Measurements from ENCODE around the gene KRT14. TPM values are rescaled to one million over a fixed set of nuclear protein-coding genes. Genes with fewer than 3 reads are reported as not detected.

Gene KRT14
- polyA plus RNA-seq, 1 experiment: 0.11 TPM

DNA sequence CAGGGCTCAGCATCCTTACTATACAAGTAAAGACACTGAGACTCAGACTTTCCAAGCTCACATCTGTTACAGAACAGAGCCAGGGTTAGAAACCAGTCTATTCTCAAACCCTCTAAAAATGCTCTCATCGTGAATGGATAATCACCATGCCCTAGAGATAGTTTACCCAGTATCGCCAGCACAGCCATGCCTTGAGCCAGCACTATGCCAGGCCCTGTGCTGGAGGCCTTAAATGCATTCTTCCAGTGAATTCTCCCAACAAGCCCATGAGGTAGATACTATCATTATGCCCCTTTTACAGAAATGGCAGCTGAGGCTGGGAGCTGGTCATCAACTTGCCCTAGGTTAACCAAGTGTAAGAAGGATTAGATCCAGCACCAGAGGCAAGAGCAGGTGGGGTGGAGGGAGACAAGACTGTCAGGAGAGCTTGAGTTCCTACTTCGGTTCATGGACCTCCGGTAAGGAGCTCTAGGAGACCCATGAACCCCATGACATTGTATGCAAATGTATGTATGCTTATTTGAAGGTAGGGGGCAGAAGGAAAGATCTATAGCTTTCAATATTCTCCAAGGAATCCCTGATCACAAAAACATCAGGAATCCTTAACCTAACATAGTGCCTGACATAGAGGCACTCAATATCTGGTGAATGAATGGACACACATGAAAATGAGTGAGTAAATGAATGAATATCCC, 5.2 kb downstream of the KRT14 start:
- DNase-seq (ENCODE audit: low read depth): no peak
- Histone ChIP-seq H3K27me3 (ENCODE audit: control insufficient read depth, insufficient read depth, low read length) (peaks cover 4% of the 10 kb centered on the region; the same call in 1 of the 2 replicates), H3K36me3 (ENCODE audit: control insufficient read depth, insufficient read depth, low read length) (no peaks in the 10 kb centered on the region), H3K4me3 (ENCODE audit: low read depth, low read length) (no peak overlapping the region)
- POLR2A ChIA-PET: no interaction called here
- CTCF ChIA-PET: interaction anchor here (0.7 to 6.2 kb wide), 5 partner anchors 10 to 67 kb away, joined by 3 to 22 read pairs (median 8); no protein-coding TSS in a partner anchor
- no peak for TF ChIP-seq CTCF (IDR thresholded peaks at IDR 0.05; ENCODE audit: insufficient read depth, low read depth, low read length)

DNA sequence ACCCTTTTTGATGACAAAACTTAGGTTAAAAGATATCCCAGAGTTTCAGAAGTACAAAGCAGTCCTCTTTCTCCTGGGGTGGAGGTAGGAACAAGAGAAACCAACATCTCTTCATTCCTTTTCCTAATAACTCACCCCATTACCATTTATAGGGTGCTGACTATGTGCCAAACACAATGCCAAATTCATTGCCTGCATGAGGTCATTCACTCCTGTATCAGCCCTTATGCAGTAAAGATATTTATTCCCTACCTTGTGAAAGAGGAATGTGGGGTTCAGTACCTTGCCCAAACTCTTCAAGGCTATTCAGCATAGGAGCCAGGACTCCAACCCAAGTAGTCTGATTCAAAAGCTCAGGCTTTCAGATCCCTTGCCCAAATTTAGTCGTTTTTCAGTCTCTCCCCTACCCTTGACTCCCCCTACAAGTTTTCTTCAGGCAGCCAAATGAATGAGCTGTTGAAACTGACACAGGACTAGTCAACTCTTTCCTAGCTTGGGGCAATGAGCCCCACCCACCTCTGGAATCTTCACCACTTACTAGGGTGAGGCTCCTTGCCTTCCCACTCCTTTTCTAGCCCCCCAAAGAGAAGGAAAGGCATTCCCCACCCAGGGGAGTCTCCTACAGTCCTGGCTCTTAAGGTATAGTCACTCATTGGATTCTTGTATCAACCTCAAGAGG, 5.9 kb downstream of the KRT14 start:
- Histone ChIP-seq H3K27me3 (ENCODE audit: control insufficient read depth, insufficient read depth, low read length) (peaks cover 4% of the 10 kb centered on the region; the same call in 1 of the 2 replicates), H3K4me3 (ENCODE audit: low read depth, low read length) (no peak overlapping the region), H3K36me3 (ENCODE audit: control insufficient read depth, insufficient read depth, low read length) (no peaks in the 10 kb centered on the region)
- DNase-seq (ENCODE audit: low read depth): no peak
- TF ChIP-seq CTCF (IDR thresholded peaks at IDR 0.05; ENCODE audit: insufficient read depth, low read depth, low read length): no peak
- ChIA-PET POLR2A (no interaction called here), CTCF (interaction anchor here (0.7 to 6.2 kb wide), 5 partner anchors 11 to 68 kb away, joined by 3 to 22 read pairs (median 8); no protein-coding TSS in a partner anchor)

DNA sequence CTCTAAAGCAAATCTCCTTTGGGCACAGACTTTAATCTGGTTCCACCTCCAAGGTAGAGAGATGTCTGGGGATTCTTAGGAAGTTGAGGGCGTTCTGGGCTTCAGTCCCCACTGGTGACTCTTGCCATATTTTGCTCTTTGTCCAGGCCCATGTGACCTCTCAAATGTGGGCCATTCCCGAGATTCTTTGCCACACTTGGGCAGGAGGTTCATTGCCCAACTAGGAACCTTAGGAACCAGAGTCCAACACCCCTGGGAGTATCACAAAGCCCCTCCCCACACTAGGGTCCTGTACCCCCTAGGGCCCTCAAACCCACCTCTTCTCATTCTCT, 6.5 kb downstream of the KRT14 start:
- no peak for TF ChIP-seq CTCF (IDR thresholded peaks at IDR 0.05; ENCODE audit: insufficient read depth, low read depth, low read length)
- no peak for DNase-seq (ENCODE audit: low read depth)
- Histone ChIP-seq H3K4me3 (ENCODE audit: low read depth, low read length) (no peak overlapping the region), H3K36me3 (ENCODE audit: control insufficient read depth, insufficient read depth, low read length) (no peaks in the 10 kb centered on the region), H3K27me3 (ENCODE audit: control insufficient read depth, insufficient read depth, low read length) (peaks cover 5% of the 10 kb centered on the region)
- CTCF ChIA-PET: interaction anchor here (0.5 to 6.2 kb wide), 5 partner anchors 11 to 83 kb away, joined by 3 to 44 read pairs (median 8); no protein-coding TSS in a partner anchor
- POLR2A ChIA-PET: no interaction called here

DNA sequence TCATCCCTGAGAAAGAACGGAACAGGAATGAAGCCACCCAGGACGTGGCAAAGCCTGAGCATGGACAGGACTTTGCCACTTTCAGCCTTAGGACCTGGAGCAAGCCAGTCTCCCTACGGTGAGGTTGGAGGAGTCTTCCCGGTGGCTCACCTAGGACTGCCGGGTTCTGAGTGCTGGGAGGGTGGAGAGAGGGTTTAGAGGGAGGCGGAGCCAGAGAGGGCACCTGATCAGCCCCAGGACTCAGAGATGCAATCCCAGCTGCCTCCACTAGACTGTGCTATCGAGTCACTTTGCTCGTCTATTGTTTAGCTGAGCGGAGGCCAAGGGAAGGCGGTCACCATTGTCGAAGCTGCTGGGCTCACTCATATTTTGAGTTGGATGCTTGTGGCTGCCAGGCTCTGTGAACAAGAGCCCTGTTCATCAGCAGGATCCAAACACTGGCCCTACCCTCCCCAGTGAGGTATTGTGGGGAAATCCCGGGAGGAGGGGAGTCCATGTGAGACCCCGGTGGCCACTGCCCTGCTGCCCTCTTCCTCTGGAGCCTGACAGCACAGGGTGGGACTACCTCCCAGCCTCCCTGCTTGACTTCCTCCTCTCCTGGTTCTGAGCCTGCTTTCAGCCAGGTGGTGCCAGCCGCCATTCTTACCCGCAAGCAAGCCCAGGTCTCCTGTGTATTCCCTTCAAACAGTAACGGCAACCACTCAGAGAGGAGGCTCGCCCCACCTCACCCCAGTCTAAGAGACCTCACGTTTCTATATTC, 7.0 kb downstream of the KRT14 start:
- Histone ChIP-seq H3K4me3 (ENCODE audit: low read depth, low read length) (no peak overlapping the region), H3K36me3 (ENCODE audit: control insufficient read depth, insufficient read depth, low read length) (no peaks in the 10 kb centered on the region), H3K27me3 (ENCODE audit: control insufficient read depth, insufficient read depth, low read length) (peaks cover 4% of the 10 kb centered on the region)
- ChIA-PET CTCF (interaction anchor here (0.5 to 4.0 kb wide), 12 partner anchors 9 to 863 kb away, joined by 3 to 44 read pairs (median 4); no protein-coding TSS in a partner anchor), POLR2A (interaction anchor here (0.6 kb wide), 1 partner anchor 11 kb away, joined by 6 read pairs; no protein-coding TSS in a partner anchor)
- peak; percentile 8 for DNase-seq (ENCODE audit: low read depth)
- peak; percentile 87 for TF ChIP-seq CTCF (IDR thresholded peaks at IDR 0.05; ENCODE audit: insufficient read depth, low read depth, low read length)

GRCh38 chr17:41578971-41579370, 7.7 kb downstream of the KRT14 start:
- Histone ChIP-seq H3K27me3 (ENCODE audit: control insufficient read depth, insufficient read depth, low read length) (peaks cover 6% of the 10 kb centered on the region), H3K4me3 (ENCODE audit: low read depth, low read length) (no peak overlapping the region), H3K36me3 (ENCODE audit: control insufficient read depth, insufficient read depth, low read length) (no peaks in the 10 kb centered on the region)
- TF ChIP-seq CTCF (IDR thresholded peaks at IDR 0.05; ENCODE audit: insufficient read depth, low read depth, low read length): no peak
- DNase-seq (ENCODE audit: low read depth): no peak
- ChIA-PET POLR2A (no interaction called here), CTCF (interaction anchor here (0.6 to 4.0 kb wide), 11 partner anchors 9 to 862 kb away, joined by 3 to 44 read pairs (median 4); no protein-coding TSS in a partner anchor)
